Measurements from ENCODE around the gene APOM. TPM values are rescaled to one million over a fixed set of nuclear protein-coding genes. Genes with fewer than 3 reads are reported as not detected.

The APOM gene
- total RNA-seq, 3 donors from 2014 or later (not counting 1 experiment from before 2014, with no cell fraction given), result 2.6 to 2.8 (median 2.7) TPM

DNA sequence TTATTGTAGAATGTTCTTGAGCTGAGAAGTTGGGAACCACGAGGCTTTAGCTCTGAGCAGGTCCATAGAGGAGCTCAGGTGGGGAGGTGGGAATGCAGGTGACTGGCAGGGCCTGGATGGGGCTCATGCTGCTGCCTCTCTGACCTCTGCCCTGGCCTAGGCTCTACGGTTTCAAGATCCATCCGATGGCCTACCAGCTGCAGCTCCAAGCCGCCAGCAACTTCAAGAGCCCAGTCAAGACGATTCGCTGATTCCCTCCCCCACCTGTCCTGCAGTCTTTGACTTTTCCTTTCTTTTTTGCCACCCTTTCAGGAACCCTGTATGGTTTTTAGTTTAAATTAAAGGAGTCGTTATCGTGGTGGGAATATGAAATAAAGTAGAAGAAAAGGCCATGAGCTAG is 14.0 kb downstream of the APOM start, which contains the start of gene LY6G5B:
LY6G5B (plus strand) TSS at position 301 of the 400 bp plus-strand sequence. CDS start 975 bp downstream, outside the sequence.
- no peaks in the 10 kb centered on the region for H3K27me3 ChIP-seq (ENCODE audit: control insufficient read depth, insufficient read depth, low read length)
- no peaks in the 10 kb centered on the region for H3K27me3 Mint-ChIP-seq (ENCODE audit: low read depth in 2 of 2)
- DNase-seq (no peak), ATAC-seq (no peak)
- H3K36me3 ChIP-seq (ENCODE audit: control insufficient read depth, insufficient read depth, low read length), result peaks cover 56% of the 10 kb centered on the region
- no peaks in the 10 kb centered on the region for H3K9me3 Mint-ChIP-seq
- WGBS (ENCODE audit: insufficient coverage), result 95% methylated on average over 8 of the region's 8 CpGs
- peaks cover 16 to 25% of the 10 kb centered on the region in 2 donors for H3K4me1 Mint-ChIP-seq
- H3K27ac Mint-ChIP-seq, result no peak within 1 kb of the TSS
- no peaks in the 10 kb centered on the region for H3K9me3 ChIP-seq (ENCODE audit: control insufficient read depth, insufficient read depth, low read length)
- no peak within 1 kb of the TSS for H3K4me3 Mint-ChIP-seq
- TF ChIP-seq, protein P1, sequence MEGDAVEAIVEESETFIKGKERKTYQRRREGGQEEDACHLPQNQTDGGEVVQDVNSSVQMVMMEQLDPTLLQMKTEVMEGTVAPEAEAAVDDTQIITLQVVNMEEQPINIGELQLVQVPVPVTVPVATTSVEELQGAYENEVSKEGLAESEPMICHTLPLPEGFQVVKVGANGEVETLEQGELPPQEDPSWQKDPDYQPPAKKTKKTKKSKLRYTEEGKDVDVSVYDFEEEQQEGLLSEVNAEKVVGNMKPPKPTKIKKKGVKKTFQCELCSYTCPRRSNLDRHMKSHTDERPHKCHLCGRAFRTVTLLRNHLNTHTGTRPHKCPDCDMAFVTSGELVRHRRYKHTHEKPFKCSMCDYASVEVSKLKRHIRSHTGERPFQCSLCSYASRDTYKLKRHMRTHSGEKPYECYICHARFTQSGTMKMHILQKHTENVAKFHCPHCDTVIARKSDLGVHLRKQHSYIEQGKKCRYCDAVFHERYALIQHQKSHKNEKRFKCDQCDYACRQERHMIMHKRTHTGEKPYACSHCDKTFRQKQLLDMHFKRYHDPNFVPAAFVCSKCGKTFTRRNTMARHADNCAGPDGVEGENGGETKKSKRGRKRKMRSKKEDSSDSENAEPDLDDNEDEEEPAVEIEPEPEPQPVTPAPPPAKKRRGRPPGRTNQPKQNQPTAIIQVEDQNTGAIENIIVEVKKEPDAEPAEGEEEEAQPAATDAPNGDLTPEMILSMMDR (IDR thresholded peaks at IDR 0.05), result no peak
- H3K27ac ChIP-seq (ENCODE audit: low read length), result no peak within 1 kb of the TSS
- no peaks in the 10 kb centered on the region for H3K36me3 Mint-ChIP-seq
- H3K4me3 ChIP-seq (ENCODE audit: low read length), result no peak within 1 kb of the TSS
- peaks cover 9% of the 10 kb centered on the region for H3K4me1 ChIP-seq (ENCODE audit: control insufficient read depth, insufficient read depth, low read length)
- intact Hi-C loops (cut with micrococcal nuclease), result loop anchor here (5.0 to 10.0 kb wide), 3 partner anchors 127 to 952 kb away; partner anchors contain the start of genes AGPAT1, DDX39B, MDC1 and RNF5

GRCh38 chr6:31676322-31676903 is 20.7 kb downstream of the APOM start:
- Mint-ChIP-seq H3K4me3 (no peak overlapping the region), H3K27me3 (ENCODE audit: low read depth in 2 of 2) (peaks cover 0 to 3% of the 10 kb centered on the region in 2 donors), H3K9me3 (no peaks in the 10 kb centered on the region), H3K4me1 (peaks cover 15 to 20% of the 10 kb centered on the region in 2 donors), H3K27ac (no peak overlapping the region), H3K36me3 (no peaks in the 10 kb centered on the region)
- Histone ChIP-seq H3K9me3 (ENCODE audit: control insufficient read depth, insufficient read depth, low read length) (no peaks in the 10 kb centered on the region), H3K27ac (ENCODE audit: low read length) (no peak overlapping the region), H3K4me1 (ENCODE audit: control insufficient read depth, insufficient read depth, low read length) (peaks cover 15% of the 10 kb centered on the region), H3K27me3 (ENCODE audit: control insufficient read depth, insufficient read depth, low read length) (no peaks in the 10 kb centered on the region), H3K36me3 (ENCODE audit: control insufficient read depth, insufficient read depth, low read length) (peaks cover 12% of the 10 kb centered on the region), H3K4me3 (ENCODE audit: low read length) (no peak overlapping the region)
- DNase-seq (no peak), ATAC-seq (no peak)
- TF ChIP-seq, protein P1 (IDR thresholded peaks at IDR 0.05), result no peak
- intact Hi-C loops (cut with micrococcal nuclease), result no loop called here
- 60% methylated on average over 4 of the region's 4 CpGs for WGBS (ENCODE audit: insufficient coverage)

DNA sequence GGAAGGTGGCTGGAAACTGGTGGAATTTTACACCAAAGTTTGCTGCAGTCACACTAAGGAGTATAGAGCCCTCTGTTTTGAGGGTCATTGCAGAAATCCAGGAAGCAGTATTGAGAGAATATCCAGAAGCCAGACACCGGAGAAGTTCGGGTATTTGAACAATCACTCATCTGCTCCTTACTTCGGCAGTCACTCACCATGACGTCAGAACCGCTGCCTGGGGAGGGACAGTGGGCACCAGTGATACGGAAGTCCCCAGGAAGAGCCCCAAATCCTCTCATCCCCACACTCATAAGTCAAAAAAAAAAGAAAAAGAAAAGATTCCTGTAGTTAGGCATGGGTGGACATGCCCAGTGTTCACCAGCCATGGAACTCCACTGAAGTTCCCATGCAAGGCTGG is 21.2 kb downstream of the APOM start:
- no peaks in the 10 kb centered on the region for H3K27me3 ChIP-seq (ENCODE audit: control insufficient read depth, insufficient read depth, low read length)
- intact Hi-C loops (cut with micrococcal nuclease), result no loop called here
- Mint-ChIP-seq H3K27me3 (ENCODE audit: low read depth in 2 of 2) (peaks cover 0 to 3% of the 10 kb centered on the region in 2 donors), H3K27ac (no peak overlapping the region), H3K36me3 (no peaks in the 10 kb centered on the region), H3K9me3 (no peaks in the 10 kb centered on the region), H3K4me3 (peak overlapping the region; percentile 35), H3K4me1 (peaks cover 19 to 23% of the 10 kb centered on the region in 2 donors)
- no peaks in the 10 kb centered on the region for H3K9me3 ChIP-seq (ENCODE audit: control insufficient read depth, insufficient read depth, low read length)
- no peak overlapping the region for H3K4me3 ChIP-seq (ENCODE audit: low read length)
- H3K27ac ChIP-seq (ENCODE audit: low read length), result no peak overlapping the region
- H3K36me3 ChIP-seq (ENCODE audit: control insufficient read depth, insufficient read depth, low read length), result peaks cover 7% of the 10 kb centered on the region
- DNase-seq, result no peak
- TF ChIP-seq, protein P1 (IDR thresholded peaks at IDR 0.05), result no peak
- WGBS (ENCODE audit: insufficient coverage), result 94% methylated on average over 5 of the region's 6 CpGs
- peaks cover 20% of the 10 kb centered on the region for H3K4me1 ChIP-seq (ENCODE audit: control insufficient read depth, insufficient read depth, low read length)
- ATAC-seq, result no peak

DNA sequence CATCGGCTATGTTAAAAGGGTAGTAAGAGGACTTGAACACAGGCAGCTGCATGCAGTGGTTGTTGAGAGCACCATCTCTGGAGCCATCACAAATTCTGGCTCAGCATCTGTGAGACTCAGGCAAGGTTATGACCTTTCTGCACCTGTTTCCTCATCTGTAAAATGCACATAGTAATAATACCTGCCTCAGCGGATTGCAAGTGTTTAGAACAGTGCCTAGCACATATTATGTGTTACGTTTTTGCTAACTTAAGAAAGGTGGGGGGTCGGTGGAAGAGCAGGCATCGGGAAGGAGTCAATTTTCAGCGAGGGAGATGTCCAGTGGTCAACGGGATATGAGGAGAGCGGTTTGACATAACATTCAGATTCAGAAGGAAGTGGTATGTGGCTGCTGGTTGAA is 22.3 kb downstream of the APOM start:
- TF ChIP-seq, protein P1 (IDR thresholded peaks at IDR 0.05), result no peak
- Mint-ChIP-seq H3K27me3 (ENCODE audit: low read depth in 2 of 2) (peaks cover 0 to 3% of the 10 kb centered on the region in 2 donors), H3K9me3 (no peaks in the 10 kb centered on the region)

More for the DNA sequence above, 22.3 kb downstream of the APOM start:
- no peaks in the 10 kb centered on the region for H3K36me3 ChIP-seq (ENCODE audit: control insufficient read depth, insufficient read depth, low read length)
- H3K9me3 ChIP-seq (ENCODE audit: control insufficient read depth, insufficient read depth, low read length), result no peaks in the 10 kb centered on the region
- peaks cover 24% of the 10 kb centered on the region for H3K4me1 ChIP-seq (ENCODE audit: control insufficient read depth, insufficient read depth, low read length)
- H3K4me3 Mint-ChIP-seq, result no peak overlapping the region
- intact Hi-C loops (cut with micrococcal nuclease), result no loop called here
- peaks cover 19 to 23% of the 10 kb centered on the region in 2 donors for H3K4me1 Mint-ChIP-seq
- H3K4me3 ChIP-seq (ENCODE audit: low read length), result no peak overlapping the region
- no peaks in the 10 kb centered on the region for H3K27me3 ChIP-seq (ENCODE audit: control insufficient read depth, insufficient read depth, low read length)
- ATAC-seq (no peak), DNase-seq (no peak)
- H3K27ac Mint-ChIP-seq, result peak overlapping the region in 1 of 2 donors; percentile 19
- H3K27ac ChIP-seq (ENCODE audit: low read length), result no peak overlapping the region
- WGBS (ENCODE audit: insufficient coverage), result 71% methylated on average over 8 of the region's 8 CpGs
- H3K36me3 Mint-ChIP-seq, result no peaks in the 10 kb centered on the region

All from natural killer cell (primary cell).